HL-60 (cell line): ENCODE results near the gene ADAMTS15.

ENCODE experiments used
- CTCF ChIP-seq: IDR thresholded peaks from one replicate; pipeline ENCODE4 v1.5.1; 2011; ENCODE audit warnings: low read length, control low read depth, inconsistent platforms; ENCODE audit not compliant: insufficient read depth
- POLR2AphosphoS5 ChIP-seq: IDR thresholded peaks from 2 replicates; pipeline ENCODE4 v1.6.1; 2012; ENCODE audit warnings: low read depth
- REST ChIP-seq: IDR thresholded peaks from 2 replicates; pipeline ENCODE4 v1.6.1; 2012; ENCODE audit warnings: low read depth; ENCODE audit not compliant: insufficient replicate concordance

- TF ChIP-seq CTCF (no peak), POLR2AphosphoS5 (no peak), REST (no peak)
Observed at GRCh38 chr11:130488848-130489584, 40.6 kb downstream of the ADAMTS15 start.
